T-helper 2 cell treated with Interferon-gamma antibody and Interleukin-4, amounts not matched to agents 100 ng/mL and 5 ng/mL, for 36 hours (primary cell): Measurements from ENCODE around the gene SARNP. TPM values are rescaled to one million over a fixed set of nuclear protein-coding genes. Genes with fewer than 3 reads are reported as not detected.

Experiments used
- intact Hi-C: fragments of 100-400 bp; cut with micrococcal nuclease; formaldehyde crosslinking; loops from one replicate; pipeline ENCODE4 v1.15.1; 2023
- total RNA-seq: library from RNA; stranded (reverse); gene quantifications from 2 replicates; pipeline ENCODE4 v1.2.3, GENCODE V29; 2022

SARNP gene
- total RNA-seq, 1 donor from 2014 or later: 76.1 TPM

- intact Hi-C loops: no loop called here
Observed at GRCh38 chr12:55712700-55713415, 104.7 kb downstream of the SARNP start.

GRCh38 chr12:55711786-55712553, 105.6 kb downstream of the SARNP start:
- intact Hi-C loops: no loop called here

- intact Hi-C loops: no loop called here
Observed at GRCh38 chr12:55708695-55709233, 108.8 kb downstream of the SARNP start.

GRCh38 chr12:55707841-55708694, 109.5 kb downstream of the SARNP start, which contains the start of gene ITGA7:
TSS of gene ITGA7 (minus strand) at chr12:55707904. CDS start at chr12:55707682, 222 bp downstream.
- intact Hi-C loops: no loop called here

Other genes with a start within 250 kb of the SARNP start
- not detected in 2 replicates for gene OR2AP1, start 245.3 kb downstream of the SARNP start, total RNA-seq
- not detected in 2 replicates for gene OR10P1, start 180.8 kb downstream of the SARNP start, total RNA-seq
- 1.2 and 1.5 TPM in 2 replicates for gene ITGA7, start 109.8 kb downstream of the SARNP start, total RNA-seq
- gene BLOC1S1, start 101.7 kb downstream of the SARNP start, total RNA-seq: 118 and 123 TPM in 2 replicates
- 10.4 and 14.1 TPM in 2 replicates for gene RDH5, start 97.3 kb downstream of the SARNP start, total RNA-seq
- 184 and 188 TPM in 2 replicates for gene CD63, start 88.7 kb downstream of the SARNP start, total RNA-seq
- 18.2 and 21.1 TPM in 2 replicates for gene GDF11, start 74.6 kb downstream of the SARNP start, total RNA-seq
- gene ORMDL2, start 317 bp upstream of the SARNP start, total RNA-seq: 68.2 and 71.0 TPM in 2 replicates
- 32.7 and 34.9 TPM in 2 replicates for gene DNAJC14, start 11.9 kb upstream of the SARNP start, total RNA-seq
- gene MMP19, start 25.2 kb upstream of the SARNP start, total RNA-seq: 0.05 TPM in 1 of 2 replicates, not detected in the other
- 56.4 and 59.9 TPM in 2 replicates for gene PYM1, start 110.2 kb upstream of the SARNP start, total RNA-seq
- gene DGKA, start 113.4 kb upstream of the SARNP start, total RNA-seq: 532 and 550 TPM in 2 replicates
- 0.20 and 0.25 TPM in 2 replicates for gene PMEL, start 148.3 kb upstream of the SARNP start, total RNA-seq
- gene CDK2, start 149.1 kb upstream of the SARNP start, total RNA-seq: 90.3 and 98.3 TPM in 2 replicates
- gene RAB5B, start 156.4 kb upstream of the SARNP start, total RNA-seq: 55.0 and 58.9 TPM in 2 replicates
- gene SUOX, start 179.6 kb upstream of the SARNP start, total RNA-seq: 9.6 and 10.3 TPM in 2 replicates
- gene IKZF4, start 203.3 kb upstream of the SARNP start, total RNA-seq: 21.8 and 23.3 TPM in 2 replicates
- gene RPS26, start 224.2 kb upstream of the SARNP start, total RNA-seq: 30.9 and 32.4 TPM in 2 replicates